Measurements from ENCODE around the gene NIPAL4. TPM values are rescaled to one million over a fixed set of nuclear protein-coding genes. Genes with fewer than 3 reads are reported as not detected.

Gene NIPAL4
- total RNA-seq, 1 experiment from 2014 or later = not detected

GRCh38 chr5:157469073-157469472, 9.1 kb downstream of the NIPAL4 start:
- Histone ChIP-seq H3K27me3 (ENCODE audit: insufficient read depth, low read length) (no peaks in the 10 kb centered on the region), H3K23ac (ENCODE audit: insufficient read length, low read depth, low read length) (no peak overlapping the region), H3K18ac (ENCODE audit: insufficient read length, low read depth, low read length) (no peak overlapping the region), H2BK20ac (ENCODE audit: low read depth, low read length, poor library complexity, severe bottlenecking) (no peak overlapping the region), H2AFZ (ENCODE audit: low read length) (no peak overlapping the region), H3K9ac (ENCODE audit: extremely low read depth, insufficient read length, low read length) (no peak overlapping the region), H4K91ac (ENCODE audit: insufficient read length, low read depth, low read length) (no peak overlapping the region), H3K14ac (ENCODE audit: insufficient read depth, low read length) (no peak overlapping the region), H3K4me1 (ENCODE audit: insufficient read depth, low read length) (peaks cover 3% of the 10 kb centered on the region), H4K8ac (replicated peaks; ENCODE audit: insufficient read length, low read depth, low read length) (no peak overlapping the region), H3K56ac (ENCODE audit: insufficient read length, low read depth, low read length) (no peak overlapping the region), H3K4me2 (ENCODE audit: insufficient read depth, insufficient read length, low read length) (no peak overlapping the region), H3K4ac (ENCODE audit: low read depth, low read length) (no peak overlapping the region), H4K5ac (ENCODE audit: insufficient read length, low read depth, low read length) (no peak overlapping the region), H3K23me2 (ENCODE audit: insufficient read length, low read depth, low read length, poor library complexity, severe bottlenecking) (no peaks in the 10 kb centered on the region), H2BK12ac (ENCODE audit: insufficient read length, low read depth, low read length) (no peak overlapping the region), H2BK120ac (ENCODE audit: low read depth, low read length, poor library complexity, severe bottlenecking) (no peak overlapping the region), H2BK15ac (ENCODE audit: low read depth, low read length) (no peak overlapping the region), H3K79me2 (ENCODE audit: insufficient read depth, low read length) (no peaks in the 10 kb centered on the region), H2AK5ac (ENCODE audit: insufficient read length, low read length) (no peak overlapping the region), H3K27ac (ENCODE audit: insufficient read length, low read depth, low read length) (no peak overlapping the region), H3K9me3 (ENCODE audit: control insufficient read depth, low read depth, low read length) (no peaks in the 10 kb centered on the region), H2BK5ac (ENCODE audit: insufficient read length, low read length) (no peak overlapping the region), H3T11ph (ENCODE audit: low read length) (no peak overlapping the region), H3K79me1 (ENCODE audit: insufficient read depth, low read depth, low read length, poor library complexity, severe bottlenecking) (no peaks in the 10 kb centered on the region), H4K20me1 (ENCODE audit: control insufficient read depth, insufficient read depth, insufficient read length) (no peaks in the 10 kb centered on the region)
- Mint-ChIP-seq H3K9me3 (no peaks in the 10 kb centered on the region), H3K4me3 (no peak overlapping the region), H3K27ac (no peak overlapping the region), H3K27me3 (ENCODE audit: low read depth) (peaks cover 5% of the 10 kb centered on the region), H3K4me1 (peaks cover 6 to 7% of the 10 kb centered on the region in 2 experiments), H3K36me3 (ENCODE audit: insufficient read depth in 1 of 3, low read depth in 3 of 3) (no peaks in the 10 kb centered on the region)
- no peak for DNase-seq
- TF ChIP-seq CTCF (conservative IDR thresholded peaks at IDR 0.05) = no peak
- no CpG with 5 or more reads among the region's 7 CpGs for WGBS (ENCODE audit: extremely low coverage, insufficient read length, low lambda C conversion rate)
